Measurements from ENCODE around the gene TMEM266.
A peak's percentile ranks its signal among the peaks of the same experiment; 100 is the strongest.

TMEM266 gene

DNA sequence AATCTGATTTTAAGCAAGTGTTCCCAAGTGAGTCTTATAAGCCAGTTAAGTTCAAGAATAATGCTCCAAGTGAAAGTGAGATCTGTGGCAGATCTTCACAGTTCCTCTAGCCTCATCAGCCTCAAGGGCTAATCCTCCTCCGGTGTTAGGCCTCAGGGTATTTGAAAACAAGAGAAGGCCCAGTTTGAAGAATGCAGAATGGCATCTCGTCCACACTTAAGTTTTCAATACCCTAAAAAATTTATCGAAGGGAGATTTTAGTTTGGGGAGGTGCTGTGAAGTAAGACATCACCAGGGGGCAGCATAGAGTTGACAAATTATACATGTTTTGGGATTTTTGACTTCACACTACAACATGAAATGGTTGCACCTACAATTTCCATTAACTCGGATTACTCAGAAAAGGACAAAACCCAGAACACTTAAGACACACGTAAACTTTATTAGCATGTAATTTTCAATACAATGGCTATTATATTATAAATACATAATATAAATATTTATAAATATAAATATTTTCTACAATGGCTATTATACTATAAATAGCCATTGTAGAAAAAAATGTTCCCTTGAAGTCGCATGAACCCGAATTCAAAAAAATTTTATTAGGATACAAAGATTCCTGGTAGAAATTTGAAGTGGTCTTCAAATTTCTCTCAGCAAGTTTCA is 2.3 kb upstream of the TMEM266 start (continued):
- TF ChIP-seq, protein P1, sequence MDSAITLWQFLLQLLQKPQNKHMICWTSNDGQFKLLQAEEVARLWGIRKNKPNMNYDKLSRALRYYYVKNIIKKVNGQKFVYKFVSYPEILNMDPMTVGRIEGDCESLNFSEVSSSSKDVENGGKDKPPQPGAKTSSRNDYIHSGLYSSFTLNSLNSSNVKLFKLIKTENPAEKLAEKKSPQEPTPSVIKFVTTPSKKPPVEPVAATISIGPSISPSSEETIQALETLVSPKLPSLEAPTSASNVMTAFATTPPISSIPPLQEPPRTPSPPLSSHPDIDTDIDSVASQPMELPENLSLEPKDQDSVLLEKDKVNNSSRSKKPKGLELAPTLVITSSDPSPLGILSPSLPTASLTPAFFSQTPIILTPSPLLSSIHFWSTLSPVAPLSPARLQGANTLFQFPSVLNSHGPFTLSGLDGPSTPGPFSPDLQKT (IDR thresholded peaks at IDR 0.05; ENCODE audit: borderline replicate concordance, low read depth, low read length): no peak
- TF ChIP-seq ZNF140 (tag by site-specific recombination; IDR thresholded peaks at IDR 0.05) (no peak), ZNF426 (tag by site-specific recombination; IDR thresholded peaks at IDR 0.05) (no peak), ZNF596 (tag by site-specific recombination; IDR thresholded peaks at IDR 0.05) (no peak), ZNF311 (tag by site-specific recombination; IDR thresholded peaks at IDR 0.05; ENCODE audit: borderline replicate concordance) (no peak), ZNF660 (tag by site-specific recombination; IDR thresholded peaks at IDR 0.05) (peak; percentile 46; the same call in 1 of the 2 replicates), PRDM1 (tag by site-specific recombination; IDR thresholded peaks at IDR 0.05) (peak; percentile 35; the same call in 1 of the 2 replicates), ZBTB7A (tag by site-specific recombination; IDR thresholded peaks at IDR 0.05; ENCODE audit: low read depth) (no peak), TRIM28 (IDR thresholded peaks at IDR 0.05; ENCODE audit: borderline replicate concordance, low read length) (no peak), ZNF391 (tag by site-specific recombination; IDR thresholded peaks at IDR 0.05; ENCODE audit: borderline replicate concordance, low read depth) (no peak), ZNF654 (tag by site-specific recombination; IDR thresholded peaks at IDR 0.05; ENCODE audit: low read depth) (peak; percentile 26; the same call in 1 of the 2 replicates), ZNF2 (tag by site-specific recombination; IDR thresholded peaks at IDR 0.05) (no peak), ZNF555 (tag by site-specific recombination; conservative IDR thresholded peaks at IDR 0.05) (no peak), SP2 (tag by site-specific recombination; IDR thresholded peaks at IDR 0.05) (no peak), MEIS1 (CRISPR knock-in tag; IDR thresholded peaks at IDR 0.05; ENCODE audit: borderline replicate concordance) (no peak), ZNF830 (tag by site-specific recombination; IDR thresholded peaks at IDR 0.05; ENCODE audit: low read depth) (no peak), ZNF394 (tag by site-specific recombination; IDR thresholded peaks at IDR 0.05; ENCODE audit: borderline replicate concordance) (no peak), ZIC2 (tag by site-specific recombination; IDR thresholded peaks at IDR 0.05) (no peak), ZNF791 (tag by site-specific recombination; IDR thresholded peaks at IDR 0.05) (no peak), ZNF529 (tag by site-specific recombination; IDR thresholded peaks at IDR 0.05; ENCODE audit: insufficient replicate concordance) (no peak)
- TF ChIP-seq, protein P2, sequence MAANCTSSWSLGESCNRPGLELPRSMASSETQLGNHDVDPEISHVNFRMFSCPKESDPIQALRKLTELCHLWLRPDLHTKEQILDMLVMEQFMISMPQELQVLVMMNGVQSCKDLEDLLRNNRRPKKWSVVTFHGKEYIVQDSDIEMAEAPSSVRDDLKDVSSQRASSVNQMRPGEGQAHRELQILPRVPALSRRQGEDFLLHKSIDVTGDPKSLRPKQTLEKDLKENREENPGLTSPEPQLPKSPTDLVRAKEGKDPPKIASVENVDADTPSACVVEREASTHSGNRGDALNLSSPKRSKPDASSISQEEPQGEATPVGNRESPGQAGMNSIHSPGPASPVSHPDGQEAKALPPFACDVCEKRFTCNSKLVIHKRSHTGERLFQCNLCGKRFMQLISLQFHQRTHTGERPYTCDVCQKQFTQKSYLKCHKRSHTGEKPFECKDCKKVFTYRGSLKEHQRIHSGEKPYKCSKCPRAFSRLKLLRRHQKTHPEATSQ (tag by site-specific recombination; IDR thresholded peaks at IDR 0.05): no peak
- TF ChIP-seq, protein P3, sequence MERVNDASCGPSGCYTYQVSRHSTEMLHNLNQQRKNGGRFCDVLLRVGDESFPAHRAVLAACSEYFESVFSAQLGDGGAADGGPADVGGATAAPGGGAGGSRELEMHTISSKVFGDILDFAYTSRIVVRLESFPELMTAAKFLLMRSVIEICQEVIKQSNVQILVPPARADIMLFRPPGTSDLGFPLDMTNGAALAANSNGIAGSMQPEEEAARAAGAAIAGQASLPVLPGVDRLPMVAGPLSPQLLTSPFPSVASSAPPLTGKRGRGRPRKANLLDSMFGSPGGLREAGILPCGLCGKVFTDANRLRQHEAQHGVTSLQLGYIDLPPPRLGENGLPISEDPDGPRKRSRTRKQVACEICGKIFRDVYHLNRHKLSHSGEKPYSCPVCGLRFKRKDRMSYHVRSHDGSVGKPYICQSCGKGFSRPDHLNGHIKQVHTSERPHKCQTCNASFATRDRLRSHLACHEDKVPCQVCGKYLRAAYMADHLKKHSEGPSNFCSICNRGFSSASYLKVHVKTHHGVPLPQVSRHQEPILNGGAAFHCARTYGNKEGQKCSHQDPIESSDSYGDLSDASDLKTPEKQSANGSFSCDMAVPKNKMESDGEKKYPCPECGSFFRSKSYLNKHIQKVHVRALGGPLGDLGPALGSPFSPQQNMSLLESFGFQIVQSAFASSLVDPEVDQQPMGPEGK (tag by site-specific recombination; IDR thresholded peaks at IDR 0.05): no peak
- TF ChIP-seq, protein P4, sequence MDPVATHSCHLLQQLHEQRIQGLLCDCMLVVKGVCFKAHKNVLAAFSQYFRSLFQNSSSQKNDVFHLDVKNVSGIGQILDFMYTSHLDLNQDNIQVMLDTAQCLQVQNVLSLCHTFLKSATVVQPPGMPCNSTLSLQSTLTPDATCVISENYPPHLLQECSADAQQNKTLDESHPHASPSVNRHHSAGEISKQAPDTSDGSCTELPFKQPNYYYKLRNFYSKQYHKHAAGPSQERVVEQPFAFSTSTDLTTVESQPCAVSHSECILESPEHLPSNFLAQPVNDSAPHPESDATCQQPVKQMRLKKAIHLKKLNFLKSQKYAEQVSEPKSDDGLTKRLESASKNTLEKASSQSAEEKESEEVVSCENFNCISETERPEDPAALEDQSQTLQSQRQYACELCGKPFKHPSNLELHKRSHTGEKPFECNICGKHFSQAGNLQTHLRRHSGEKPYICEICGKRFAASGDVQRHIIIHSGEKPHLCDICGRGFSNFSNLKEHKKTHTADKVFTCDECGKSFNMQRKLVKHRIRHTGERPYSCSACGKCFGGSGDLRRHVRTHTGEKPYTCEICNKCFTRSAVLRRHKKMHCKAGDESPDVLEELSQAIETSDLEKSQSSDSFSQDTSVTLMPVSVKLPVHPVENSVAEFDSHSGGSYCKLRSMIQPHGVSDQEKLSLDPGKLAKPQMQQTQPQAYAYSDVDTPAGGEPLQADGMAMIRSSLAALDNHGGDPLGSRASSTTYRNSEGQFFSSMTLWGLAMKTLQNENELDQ (tag by site-specific recombination; IDR thresholded peaks at IDR 0.05; ENCODE audit: low read depth): no peak
